H1 (cell line): ENCODE data around the gene RRP12. TPM values are rescaled to one million over a fixed set of nuclear protein-coding genes. Genes with fewer than 3 reads are reported as not detected.
A peak's percentile ranks its signal among the peaks of the same experiment; 100 is the strongest.

ENCODE experiments used
- CTCF ChIA-PET: fragments of 300-600 bp; sonication (Branson Sonifier 250); formaldehyde crosslinking; loops from one replicate; lab custom pipeline; 2021; ENCODE audit not compliant: partially characterized antibody; lab: Charles Lee
- POLR2A ChIA-PET: fragments of 300-600 bp; sonication (Branson Sonifier 250); formaldehyde crosslinking; loops from one replicate; lab custom pipeline; 2021; ENCODE audit warnings: inconsistent platforms; ENCODE audit not compliant: partially characterized antibody; lab: Charles Lee
- DNase-seq, 2 experiments: peaks; one replicate each; pipeline versions ENCODE4 v3.0.0 to v3.0.0-alpha.2; 2010 to 2022; ENCODE audit warnings: low spot score in 2 of 2, low read depth in 1 of 2, mixed read lengths in 1 of 2
- FAIRE-seq: peaks from 2 replicates; lab custom pipeline; 2011; peaks lifted over from hg19 to GRCh38; lab: Jason Lieb, UNC
- H2AFZ ChIP-seq: 2 replicates; pipeline ENCODE4 v1.8.1; 2012; ENCODE audit warnings: low read length, inconsistent platforms
- H2AK5ac ChIP-seq: 2 replicates; pipeline ENCODE4 v1.6.1; 2013; ENCODE audit warnings: low read depth, low read length
- H2BK120ac ChIP-seq: replicated peaks from 2 replicates; pipeline ENCODE3; 2013; ENCODE audit warnings: low read depth, low read length, inconsistent platforms
- H2BK12ac ChIP-seq: 2 replicates; pipeline ENCODE4 v1.6.1; 2013; ENCODE audit warnings: low read depth, low read length
- H2BK15ac ChIP-seq: 2 replicates; pipeline ENCODE4 v1.6.1; 2013; ENCODE audit warnings: low read length
- H2BK20ac ChIP-seq: 2 replicates; pipeline ENCODE4 v1.6.1; 2013; ENCODE audit warnings: low read length
- H2BK5ac ChIP-seq: 2 replicates; pipeline ENCODE4 v1.6.1; 2013; ENCODE audit warnings: low read depth, low read length
- H3K14ac ChIP-seq: 2 replicates; pipeline ENCODE4 v1.6.1; 2013; ENCODE audit warnings: inconsistent platforms; ENCODE audit not compliant: insufficient read length
- H3K18ac ChIP-seq: 2 replicates; pipeline ENCODE4 v1.6.1; 2013; ENCODE audit warnings: low read length; ENCODE audit errors: extremely low read depth
- H3K23ac ChIP-seq: 2 replicates; pipeline ENCODE4 v1.6.1; 2013; ENCODE audit warnings: inconsistent platforms; ENCODE audit not compliant: insufficient read length
- H3K23me2 ChIP-seq: 2 replicates; pipeline ENCODE4 v1.6.1; 2013; ENCODE audit warnings: low read depth, low read length
- H3K27ac ChIP-seq: 2 replicates; pipeline ENCODE4 v1.6.1; 2011; ENCODE audit warnings: low read depth, low read length, inconsistent platforms
- H3K27me3 ChIP-seq, 4 experiments: replicated peaks in 1 of 4; 1 replicate in 1 of 4; 2 replicates in 3 of 4; pipeline versions ENCODE4 v1.6.1 to v1.8.1; 2011 to 2013; ENCODE audit warnings: low read length in 3 of 4, mild to moderate bottlenecking in 3 of 4, inconsistent platforms in 2 of 4, mixed read lengths in 2 of 4, moderate library complexity in 1 of 4; ENCODE audit not compliant: control insufficient read depth in 3 of 4, insufficient read depth in 3 of 4; ENCODE audit errors: extremely low read depth in 1 of 4
- H3K36me3 ChIP-seq, 4 experiments: 2 replicates each; pipeline versions ENCODE4 v1.6.1 to v1.8.1; 2011 to 2013; ENCODE audit warnings: mild to moderate bottlenecking in 4 of 4, low read length in 3 of 4, moderate library complexity in 2 of 4, control low read depth in 1 of 4, inconsistent platforms in 1 of 4; ENCODE audit not compliant: insufficient read depth in 4 of 4, control insufficient read depth in 2 of 4
- H3K4ac ChIP-seq: replicated peaks from 2 replicates; pipeline ENCODE3; 2013; ENCODE audit warnings: low read length, low read depth, mixed read lengths, inconsistent platforms; ENCODE audit not compliant: insufficient read length
- H3K4me1 ChIP-seq, 4 experiments: replicated peaks in 1 of 4; 1 replicate in 1 of 4; 2 replicates in 3 of 4; pipeline versions ENCODE4 v1.6.1 to v1.8.1; 2011 to 2013; ENCODE audit warnings: low read length in 3 of 4, inconsistent platforms in 2 of 4, mixed read lengths in 1 of 4; ENCODE audit not compliant: insufficient read depth in 4 of 4, control insufficient read depth in 3 of 4
- H3K4me2 ChIP-seq, 2 experiments: 2 replicates each; pipeline versions ENCODE4 v1.6.1 to v1.8.1; 2011 to 2013; ENCODE audit warnings: low read depth in 2 of 2, low read length in 2 of 2, control low read depth in 1 of 2, inconsistent platforms in 1 of 2, mild to moderate bottlenecking in 1 of 2; ENCODE audit not compliant: insufficient read depth in 1 of 2
- H3K4me3 ChIP-seq, 4 experiments: fragments of 200-600, 300-600 bp in 1 of 4; sonication (generic), shearing (Covaris generic), sonication (Bioruptor Twin) in 1 of 4; 2 replicates each; pipeline versions ENCODE4 v1.5.1 to v1.8.1; 2011 to 2016; ENCODE audit warnings: low read length in 4 of 4, low read depth in 3 of 4, control low read depth in 2 of 4, inconsistent platforms in 2 of 4, mild to moderate bottlenecking in 2 of 4, mixed read lengths in 1 of 4, moderate library complexity in 1 of 4; ENCODE audit not compliant: insufficient read depth in 2 of 4; ENCODE audit errors: extremely low read depth in 1 of 4
- H3K56ac ChIP-seq: replicated peaks from 2 replicates; pipeline ENCODE3; 2013; ENCODE audit warnings: low read depth, mild to moderate bottlenecking, mixed read lengths, low read length, inconsistent platforms; ENCODE audit not compliant: insufficient read length
- H3K79me1 ChIP-seq: 2 replicates; pipeline ENCODE4 v1.6.1; 2013; ENCODE audit warnings: low read depth, low read length, control low read depth
- H3K79me2 ChIP-seq, 2 experiments: 2 replicates each; pipeline versions ENCODE4 v1.6.1 to v1.8.1; 2012 to 2013; ENCODE audit warnings: low read length in 2 of 2, mild to moderate bottlenecking in 2 of 2, inconsistent platforms in 1 of 2; ENCODE audit not compliant: insufficient read depth in 2 of 2, control insufficient read depth in 1 of 2
- H3K9ac ChIP-seq, 4 experiments: replicated peaks in 1 of 4; 1 replicate in 1 of 4; 2 replicates in 3 of 4; pipeline versions ENCODE4 v1.6.1 to v1.8.1; 2011 to 2013; ENCODE audit warnings: low read depth in 3 of 4, low read length in 3 of 4, control low read depth in 2 of 4, mild to moderate bottlenecking in 2 of 4, moderate library complexity in 2 of 4, inconsistent platforms in 1 of 4; ENCODE audit errors: extremely low read depth in 1 of 4
- H3K9me3 ChIP-seq, 2 experiments: 2 replicates each; pipeline versions ENCODE4 v1.6.1 to v1.8.1; 2012 to 2013; ENCODE audit warnings: mild to moderate bottlenecking in 2 of 2, moderate library complexity in 2 of 2, control low read depth in 1 of 2, inconsistent platforms in 1 of 2, low read depth in 1 of 2, low read length in 1 of 2, mixed read lengths in 1 of 2; ENCODE audit not compliant: insufficient read depth in 2 of 2
- H4K20me1 ChIP-seq, 2 experiments: replicated peaks in 1 of 2; 2 replicates each; pipeline versions ENCODE3 to v1.8.1; 2011 to 2013; ENCODE audit warnings: inconsistent platforms in 2 of 2, low read length in 2 of 2, mild to moderate bottlenecking in 1 of 2; ENCODE audit not compliant: insufficient read depth in 2 of 2, control insufficient read depth in 1 of 2
- H4K5ac ChIP-seq: 2 replicates; pipeline ENCODE4 v1.6.1; 2013; ENCODE audit warnings: low read length, low read depth, mixed read lengths, inconsistent platforms; ENCODE audit not compliant: insufficient read length
- H4K8ac ChIP-seq: 2 replicates; pipeline ENCODE4 v1.8.0; 2013; ENCODE audit warnings: mild to moderate bottlenecking, moderate library complexity, low read length, inconsistent platforms; ENCODE audit not compliant: insufficient read depth; ENCODE audit errors: extremely low read depth
- H4K91ac ChIP-seq: replicated peaks from 2 replicates; pipeline ENCODE3; 2013; ENCODE audit warnings: low read length, mixed read lengths, inconsistent platforms; ENCODE audit not compliant: insufficient read length
- ATF2 ChIP-seq: IDR thresholded peaks from 2 replicates; pipeline ENCODE4 v1.6.1; 2012; ENCODE audit warnings: low read length, inconsistent platforms
- CBX5 ChIP-seq: fragments of 300-800, 300-1000 bp; sonication (generic); IDR thresholded peaks from 2 replicates; pipeline ENCODE4 v1.7.1; 2016; ENCODE audit warnings: antibody characterized with exemption, low read length, low read depth
- CBX8 ChIP-seq: fragments of 300-800, 300-1000 bp; sonication (generic); IDR thresholded peaks from 2 replicates; pipeline ENCODE4 v1.7.1; 2016; ENCODE audit warnings: low read depth, low read length, borderline replicate concordance
- NANOG ChIP-seq: IDR thresholded peaks from 2 replicates; pipeline ENCODE4 v1.6.1; 2011; ENCODE audit warnings: low read length, low read depth, mild to moderate bottlenecking, inconsistent platforms; ENCODE audit not compliant: insufficient read depth, poor library complexity, severe bottlenecking
- POLR2A ChIP-seq, 2 experiments: IDR thresholded peaks; 1 replicate in 1 of 2; 2 replicates in 1 of 2; pipeline ENCODE4 v1.6.1; 2011; ENCODE audit warnings: low read depth in 2 of 2, low read length in 2 of 2, mild to moderate bottlenecking in 2 of 2; ENCODE audit errors: control extremely low read depth in 1 of 2
- RAD21 ChIP-seq, 2 experiments: IDR thresholded peaks in 1 of 2; conservative IDR thresholded peaks in 1 of 2; 2 replicates each; pipeline ENCODE4 v1.6.1; 2011; ENCODE audit warnings: low read depth in 2 of 2, low read length in 2 of 2, improper control_type of control experiment in 1 of 2, inconsistent platforms in 1 of 2, mild to moderate bottlenecking in 1 of 2, moderate library complexity in 1 of 2
- WGBS, 2 experiments: shearing (Covaris generic) in 1 of 2; methylation state at CpG; one replicate each; pipeline versions ENCODE4 v1.1.6 to v1.1.7; 2013 to 2015; ENCODE audit warnings: low lambda C conversion rate in 2 of 2, mixed read lengths in 2 of 2, inconsistent platforms in 1 of 2, low coverage in 1 of 2, missing lambda C conversion rate in 1 of 2; ENCODE audit not compliant: insufficient replicate concordance in 2 of 2, insufficient coverage in 1 of 2, insufficient read length in 1 of 2; ENCODE audit errors: extremely low coverage in 1 of 2, missing lambda C conversion rate in 1 of 2; 5-methylcytosine and 5-hydroxymethylcytosine counted together
- polyA plus RNA-seq, 7 experiments: library from polyadenylated mRNA; depleted of rRNA in 3 of 7; stranded (reverse) in 5 of 7; unstranded in 2 of 7; fragments of >200 nt in 5 of 7; fragments of 200-250 nt in 2 of 7; gene quantifications; 1 replicate in 5 of 7; 2 replicates in 1 of 7; 4 replicates in 1 of 7; pipeline versions ENCODE4 v1.2.1 to v1.2.3, GENCODE V29; 2011 to 2013; ENCODE audit warnings: missing spikeins in 2 of 7, mixed read lengths in 2 of 7
- total RNA-seq: library from RNA; stranded (reverse); fragmentation: NEBNext Ultra II Directional; extraction: Animal tissue kit (Norgen Biotek cat#: 25700); gene quantifications from 2 replicates; pipeline ENCODE4 v1.2.1, GENCODE V29; 2021

RRP12 gene
- total and polyA plus RNA-seq, 2 of the 8 experiments (the other 6 are each of a cell fraction or from before 2014, with no cell fraction given) = 21.0 to 65.8 TPM

DNA sequence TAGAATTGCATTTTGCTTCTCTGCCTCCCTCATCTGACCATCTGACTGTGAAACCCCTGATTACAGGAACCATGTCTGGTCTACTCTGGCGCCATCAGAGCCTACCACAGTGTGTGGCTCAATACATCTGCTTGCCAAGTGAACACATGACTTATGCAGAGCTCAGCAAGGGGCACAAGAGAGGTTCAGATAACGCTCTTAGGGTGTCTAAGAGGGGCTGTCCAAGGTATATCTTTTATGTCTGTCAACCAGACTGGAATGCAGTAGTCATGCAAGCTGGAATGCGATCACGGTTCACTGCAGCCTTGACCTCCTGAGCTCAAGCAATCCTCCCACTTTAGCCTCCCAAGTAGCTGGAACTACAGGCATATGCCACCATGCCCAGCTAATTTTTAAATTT, 10.3 kb upstream of the RRP12 start:
- no peak overlapping the region for H3K4me2 ChIP-seq
- peak overlapping the region; percentile 62 for H3K4ac ChIP-seq
- TF ChIP-seq CBX8 (no peak), NANOG (no peak), ATF2 (no peak), POLR2A (IDR thresholded peaks at IDR 0.05; ENCODE audit: control extremely low read depth in 1 of 2, low read depth in 2 of 2, low read length in 2 of 2) (no peak), RAD21 (IDR thresholded peaks at IDR 0.05 in 1 of 2, conservative IDR thresholded peaks at IDR 0.05 in 1 of 2; ENCODE audit: low read depth in 2 of 2, low read length in 2 of 2) (no peak), CBX5 (no peak)

More for the DNA sequence above, 10.3 kb upstream of the RRP12 start:
- H3K4me3 ChIP-seq = no peak overlapping the region
- no peak overlapping the region for H4K8ac ChIP-seq
- no peak overlapping the region for H4K91ac ChIP-seq
- no peak overlapping the region for H3K27ac ChIP-seq
- WGBS, 2 experiments = 92% methylated on average over 4 of the region's 4 CpGs; no CpG with 5 or more reads in 1 of the 2 experiments
- CTCF ChIA-PET = interaction anchor here (0.6 to 9.8 kb wide), 7 partner anchors 10 to 897 kb away, joined by 3 to 128 read pairs (median 4); partner anchors contain the start of genes PGAM1, RRP12 and TLL2
- peaks cover 2% of the 10 kb centered on the region; the same call in 1 of the 2 replicates for H3K23me2 ChIP-seq
- H3K79me1 ChIP-seq = no peaks in the 10 kb centered on the region; the same call in 1 of the 2 replicates
- no peaks in the 10 kb centered on the region for H3K9me3 ChIP-seq
- no peak for FAIRE-seq
- H2BK12ac ChIP-seq = no peak overlapping the region
- H2BK120ac ChIP-seq = no peak overlapping the region
- no peak overlapping the region for H2BK20ac ChIP-seq
- POLR2A ChIA-PET = interaction anchor here (0.9 to 1.6 kb wide), 6 partner anchors 10 to 23 kb away, joined by 3 to 6 read pairs (median 4); partner anchors contain the start of gene RRP12
- DNase-seq = no peak
- no peaks in the 10 kb centered on the region for H3K36me3 ChIP-seq
- no peak overlapping the region for H3K56ac ChIP-seq
- no peaks in the 10 kb centered on the region for H3K4me1 ChIP-seq
- 0 out of 2 replicates have a peak overlapping the region, but pooled peaks have one; percentile 31 for H2BK15ac ChIP-seq
- H3K18ac ChIP-seq = no peak overlapping the region
- no peaks in the 10 kb centered on the region for H4K20me1 ChIP-seq
- no peak overlapping the region for H2AK5ac ChIP-seq
- no peaks in the 10 kb centered on the region for H3K79me2 ChIP-seq
- no peak overlapping the region for H3K23ac ChIP-seq
- no peak overlapping the region for H4K5ac ChIP-seq
- H3K14ac ChIP-seq = no peak overlapping the region
- no peak overlapping the region for H2AFZ ChIP-seq
- no peak overlapping the region for H3K9ac ChIP-seq
- H2BK5ac ChIP-seq = no peak overlapping the region
- H3K27me3 ChIP-seq = no peaks in the 10 kb centered on the region
